ENCODE results near the gene NEK10. TPM values are rescaled to one million over a fixed set of nuclear protein-coding genes. Genes with fewer than 3 reads are reported as not detected.

NEK10 gene
- total and polyA plus RNA-seq, 2 donors (not counting 1 experiment from before 2014, with no cell fraction given): 0.49 to 0.55 TPM

DNA sequence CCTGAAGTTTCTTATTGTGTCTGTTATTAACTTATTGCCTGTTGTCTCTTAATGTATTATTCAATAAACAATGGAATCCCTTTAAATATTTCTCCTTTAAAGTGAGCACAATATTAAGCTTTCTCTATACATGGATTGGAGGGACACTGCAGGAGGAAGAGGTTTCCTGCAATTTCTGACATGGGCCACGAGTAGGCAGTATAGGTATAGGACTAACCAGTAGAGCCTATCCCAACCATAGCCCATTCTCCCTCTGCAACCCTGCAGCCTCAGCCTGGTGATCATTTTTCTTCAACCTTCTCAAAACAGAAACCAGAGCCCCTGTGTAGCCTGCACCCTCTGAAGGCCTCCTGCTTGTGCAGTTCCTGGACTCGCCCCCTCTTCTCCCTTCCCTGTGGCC, 124.8 kb downstream of the NEK10 start:
- Histone ChIP-seq H2AFZ (ENCODE audit: insufficient read depth, low read depth, low read length, poor library complexity, severe bottlenecking) (no peak overlapping the region), H3K9ac (ENCODE audit: low read length) (no peak overlapping the region), H3K36me3 (replicated peaks in 1 of 2; ENCODE audit: control extremely low read depth in 1 of 2, control insufficient read depth in 1 of 2, extremely low read depth in 1 of 2, insufficient read depth in 2 of 2, low read length in 1 of 2) (no peaks in the 10 kb centered on the region), H3K4me3 (ENCODE audit: control extremely low read depth in 1 of 5, extremely low read depth in 1 of 5, insufficient read depth in 1 of 5, low read depth in 2 of 5, low read length in 4 of 5) (no peak overlapping the region), H4K20me1 (ENCODE audit: control insufficient read depth, insufficient read depth, low read length, poor library complexity, severe bottlenecking) (no peaks in the 10 kb centered on the region), H3K27ac (ENCODE audit: low read length in 2 of 2) (no peak overlapping the region), H3K27me3 (replicated peaks in 1 of 4; ENCODE audit: control extremely low read depth in 1 of 4, control insufficient read depth in 3 of 4, insufficient read depth in 4 of 4, low read length in 3 of 4) (no peaks in the 10 kb centered on the region), H3K79me2 (ENCODE audit: control insufficient read depth, insufficient read depth, low read length) (no peaks in the 10 kb centered on the region), H3K4me1 (ENCODE audit: control insufficient read depth in 2 of 2, insufficient read depth in 2 of 2, low read length in 2 of 2) (no peaks in the 10 kb centered on the region), H3K9me3 (ENCODE audit: control extremely low read depth in 1 of 3, control insufficient read depth in 2 of 3, insufficient read depth in 1 of 3, low read length in 2 of 3) (peaks cover 0 to 4% (median 0%) of the 10 kb centered on the region in 3 donors), H3K4me2 (replicated peaks; ENCODE audit: low read depth, low read length, poor library complexity, severe bottlenecking) (no peak overlapping the region)
- WGBS (ENCODE audit: insufficient coverage): 60% methylated on average over 1 of the region's 2 CpGs
- H3K4me1 Mint-ChIP-seq: no peaks in the 10 kb centered on the region
- no peak overlapping the region for H3K4me3 Mint-ChIP-seq
- H3K27ac Mint-ChIP-seq: no peak overlapping the region
- ChIA-PET CTCF (no interaction called here), POLR2A (no interaction called here)
- DNase-seq (no peak), ATAC-seq (ENCODE audit: low read depth) (no peak)
- TF ChIP-seq, protein P1, sequence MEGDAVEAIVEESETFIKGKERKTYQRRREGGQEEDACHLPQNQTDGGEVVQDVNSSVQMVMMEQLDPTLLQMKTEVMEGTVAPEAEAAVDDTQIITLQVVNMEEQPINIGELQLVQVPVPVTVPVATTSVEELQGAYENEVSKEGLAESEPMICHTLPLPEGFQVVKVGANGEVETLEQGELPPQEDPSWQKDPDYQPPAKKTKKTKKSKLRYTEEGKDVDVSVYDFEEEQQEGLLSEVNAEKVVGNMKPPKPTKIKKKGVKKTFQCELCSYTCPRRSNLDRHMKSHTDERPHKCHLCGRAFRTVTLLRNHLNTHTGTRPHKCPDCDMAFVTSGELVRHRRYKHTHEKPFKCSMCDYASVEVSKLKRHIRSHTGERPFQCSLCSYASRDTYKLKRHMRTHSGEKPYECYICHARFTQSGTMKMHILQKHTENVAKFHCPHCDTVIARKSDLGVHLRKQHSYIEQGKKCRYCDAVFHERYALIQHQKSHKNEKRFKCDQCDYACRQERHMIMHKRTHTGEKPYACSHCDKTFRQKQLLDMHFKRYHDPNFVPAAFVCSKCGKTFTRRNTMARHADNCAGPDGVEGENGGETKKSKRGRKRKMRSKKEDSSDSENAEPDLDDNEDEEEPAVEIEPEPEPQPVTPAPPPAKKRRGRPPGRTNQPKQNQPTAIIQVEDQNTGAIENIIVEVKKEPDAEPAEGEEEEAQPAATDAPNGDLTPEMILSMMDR (IDR thresholded peaks at IDR 0.05): no peak
- TF ChIP-seq EZH2 (IDR thresholded peaks at IDR 0.05; ENCODE audit: borderline replicate concordance, insufficient read depth, low read depth, low read length, poor library complexity, severe bottlenecking): no peak
- peaks cover 2% of the 10 kb centered on the region for H3K9me3 Mint-ChIP-seq (ENCODE audit: insufficient read depth)
- intact Hi-C loops (cut with micrococcal nuclease): no loop called here
- peaks cover 1% of the 10 kb centered on the region for H3K27me3 Mint-ChIP-seq

DNA sequence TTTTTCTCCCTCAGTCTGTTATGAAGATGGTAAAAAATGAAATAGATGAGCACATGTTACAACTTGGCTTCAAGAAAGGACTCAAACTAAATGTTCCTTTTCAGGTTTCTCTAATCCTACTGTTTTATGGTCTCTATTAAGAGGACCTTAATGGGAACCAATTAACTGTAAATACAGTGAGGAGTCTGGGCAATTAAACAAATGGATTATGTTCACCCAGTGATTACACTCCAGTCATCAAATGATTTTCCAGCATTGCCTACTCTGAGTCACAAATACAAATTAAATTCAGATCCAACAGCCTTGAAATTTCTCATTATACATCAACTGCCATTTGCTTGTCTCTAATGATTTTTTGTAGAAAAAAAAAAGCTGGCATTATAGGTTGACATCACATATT, 129.2 kb downstream of the NEK10 start:
- Histone ChIP-seq H2AFZ (ENCODE audit: insufficient read depth, low read depth, low read length, poor library complexity, severe bottlenecking) (no peak overlapping the region), H3K4me1 (ENCODE audit: control insufficient read depth in 2 of 2, insufficient read depth in 2 of 2, low read length in 2 of 2) (no peaks in the 10 kb centered on the region), H3K4me2 (replicated peaks; ENCODE audit: low read depth, low read length, poor library complexity, severe bottlenecking) (no peak overlapping the region), H3K27me3 (replicated peaks in 1 of 4; ENCODE audit: control extremely low read depth in 1 of 4, control insufficient read depth in 3 of 4, insufficient read depth in 4 of 4, low read length in 3 of 4) (no peaks in the 10 kb centered on the region), H3K4me3 (ENCODE audit: control extremely low read depth in 1 of 5, extremely low read depth in 1 of 5, insufficient read depth in 1 of 5, low read depth in 2 of 5, low read length in 4 of 5) (no peak overlapping the region), H3K79me2 (ENCODE audit: control insufficient read depth, insufficient read depth, low read length) (no peaks in the 10 kb centered on the region), H3K9me3 (ENCODE audit: control extremely low read depth in 1 of 3, control insufficient read depth in 2 of 3, insufficient read depth in 1 of 3, low read length in 2 of 3) (peaks cover 2 to 13% (median 7%) of the 10 kb centered on the region in 3 donors), H3K36me3 (replicated peaks in 1 of 2; ENCODE audit: control extremely low read depth in 1 of 2, control insufficient read depth in 1 of 2, extremely low read depth in 1 of 2, insufficient read depth in 2 of 2, low read length in 1 of 2) (no peaks in the 10 kb centered on the region), H4K20me1 (ENCODE audit: control insufficient read depth, insufficient read depth, low read length, poor library complexity, severe bottlenecking) (no peaks in the 10 kb centered on the region), H3K9ac (ENCODE audit: low read length) (no peak overlapping the region), H3K27ac (ENCODE audit: low read length in 2 of 2) (no peak overlapping the region)
- CTCF ChIA-PET: no interaction called here
- ATAC-seq (ENCODE audit: low read depth) (no peak), DNase-seq (no peak)
- Mint-ChIP-seq H3K4me3 (no peak overlapping the region), H3K9me3 (ENCODE audit: insufficient read depth) (peaks cover 15% of the 10 kb centered on the region), H3K27me3 (no peaks in the 10 kb centered on the region), H3K4me1 (no peaks in the 10 kb centered on the region), H3K27ac (no peak overlapping the region)
- POLR2A ChIA-PET: no interaction called here
- intact Hi-C loops (cut with micrococcal nuclease): no loop called here
- TF ChIP-seq, protein P1 (IDR thresholded peaks at IDR 0.05): no peak
- TF ChIP-seq EZH2 (IDR thresholded peaks at IDR 0.05; ENCODE audit: borderline replicate concordance, insufficient read depth, low read depth, low read length, poor library complexity, severe bottlenecking): no peak

Measured in B cell (primary cell).